ENCODE data around the gene FBLN2. TPM values are rescaled to one million over a fixed set of nuclear protein-coding genes. Genes with fewer than 3 reads are reported as not detected.

The FBLN2 gene
- total RNA-seq, 4 donors from 2014 or later: 75.7 to 159 (median 89.8) TPM

DNA sequence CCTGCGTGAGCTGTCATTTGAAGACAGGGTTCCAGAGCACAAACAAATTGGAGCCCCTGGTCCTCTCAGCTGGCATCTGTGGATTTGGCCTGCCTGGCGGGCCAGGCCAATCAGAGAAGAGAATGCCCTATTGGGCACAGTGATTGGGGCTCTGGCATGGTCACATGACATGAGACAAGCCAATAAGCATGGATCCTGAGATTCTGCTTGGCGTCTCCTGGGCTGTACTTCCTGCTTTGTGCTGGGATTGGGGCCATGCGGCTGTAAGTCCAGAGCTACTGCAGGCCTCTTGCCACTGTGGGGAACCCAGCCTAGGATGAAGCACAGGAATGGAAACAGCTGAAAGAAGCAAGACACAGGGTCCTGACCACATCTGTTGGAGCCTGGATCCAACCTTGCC, 121.4 kb downstream of the FBLN2 start:
- no peaks in the 10 kb centered on the region for H3K36me3 ChIP-seq
- H3K27ac ChIP-seq: no peak overlapping the region
- H3K4me3 ChIP-seq (replicated peaks in 1 of 3): no peak overlapping the region
- TF ChIP-seq CTCF (IDR thresholded peaks at IDR 0.05): no peak
- no peak for TF ChIP-seq POLR2A (IDR thresholded peaks at IDR 0.05)
- 88 to 94% methylated on average over 4 of the region's 4 CpGs for WGBS, 2 donors
- DNase-seq: no peak
- no peaks in the 10 kb centered on the region for H3K27me3 ChIP-seq
- intact Hi-C loops (cut with DNase I): no loop called here
- no peaks in the 10 kb centered on the region for H3K4me1 ChIP-seq
- no peaks in the 10 kb centered on the region for H3K9me3 ChIP-seq

GRCh38 chr3:13671482-13672233, 122.7 kb downstream of the FBLN2 start:
- Histone ChIP-seq H3K27me3 (no peaks in the 10 kb centered on the region), H3K9me3 (no peaks in the 10 kb centered on the region), H3K27ac (no peak overlapping the region), H3K4me3 (replicated peaks in 1 of 3) (no peak overlapping the region), H3K36me3 (no peaks in the 10 kb centered on the region), H3K4me1 (no peaks in the 10 kb centered on the region)
- no peak for DNase-seq
- intact Hi-C loops (cut with DNase I): no loop called here
- no peak for TF ChIP-seq POLR2A (IDR thresholded peaks at IDR 0.05)
- no peak for TF ChIP-seq CTCF (IDR thresholded peaks at IDR 0.05)
- WGBS, 2 donors: 68 to 73% methylated on average over 10 of the region's 10 CpGs

- H3K36me3 ChIP-seq: no peaks in the 10 kb centered on the region
- WGBS, 2 donors: 87 to 88% methylated on average over 6 of the region's 6 CpGs
- H3K4me1 ChIP-seq: no peaks in the 10 kb centered on the region
- H3K9me3 ChIP-seq: no peaks in the 10 kb centered on the region
- no peak overlapping the region for H3K4me3 ChIP-seq (replicated peaks in 1 of 3)
- DNase-seq: no peak
- intact Hi-C loops (cut with DNase I): no loop called here
- H3K27ac ChIP-seq: no peak overlapping the region
- no peak for TF ChIP-seq CTCF (IDR thresholded peaks at IDR 0.05)
- no peak for TF ChIP-seq POLR2A (IDR thresholded peaks at IDR 0.05)
- no peaks in the 10 kb centered on the region for H3K27me3 ChIP-seq
These were observed 124.3 kb downstream of the FBLN2 start for GRCh38 chr3:13673207-13673606.

- DNase-seq: no peak
- intact Hi-C loops (cut with DNase I): no loop called here
- Histone ChIP-seq H3K4me1 (no peaks in the 10 kb centered on the region), H3K9me3 (no peaks in the 10 kb centered on the region), H3K36me3 (no peaks in the 10 kb centered on the region), H3K4me3 (replicated peaks in 1 of 3) (no peak overlapping the region), H3K27ac (no peak overlapping the region), H3K27me3 (no peaks in the 10 kb centered on the region)
- TF ChIP-seq POLR2A (IDR thresholded peaks at IDR 0.05) (no peak), CTCF (IDR thresholded peaks at IDR 0.05) (no peak)
- WGBS, 2 donors: 63 to 70% methylated on average over 10 of the region's 10 CpGs
These were observed 125.7 kb downstream of the FBLN2 start for GRCh38 chr3:13674538-13675185.

DNA sequence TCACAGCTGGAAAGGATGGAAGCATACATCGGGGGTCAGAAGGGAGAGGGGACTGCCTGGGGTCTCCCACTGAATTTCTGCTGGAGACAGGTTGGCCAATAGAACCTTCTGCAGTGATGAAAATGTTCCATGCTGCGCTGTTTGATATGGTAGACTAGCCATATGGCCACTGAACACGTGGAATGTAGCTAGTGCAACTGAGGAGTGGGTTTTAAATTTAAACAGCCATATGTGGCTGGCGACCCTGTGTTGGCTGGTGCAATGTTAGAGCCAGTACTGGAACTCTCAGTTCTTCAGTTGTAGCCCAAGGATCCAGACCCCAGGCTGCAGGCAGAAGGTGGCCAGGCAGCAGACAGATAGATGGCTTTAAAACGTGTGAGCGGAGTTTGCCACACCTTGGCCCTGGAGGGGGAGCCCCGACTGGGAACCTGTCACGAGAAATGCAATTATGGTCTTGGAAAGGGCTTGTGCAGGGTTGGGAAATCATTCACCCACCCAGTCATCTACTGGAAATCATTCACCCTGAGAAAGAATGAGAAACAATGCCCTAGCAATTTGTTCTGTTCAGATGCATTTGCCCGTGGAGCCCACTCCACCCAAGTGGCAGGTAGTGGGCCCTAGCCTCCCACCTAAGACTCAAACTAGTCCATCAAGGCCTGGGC, 127.6 kb downstream of the FBLN2 start:
- H3K36me3 ChIP-seq: no peaks in the 10 kb centered on the region
- H3K4me1 ChIP-seq: no peaks in the 10 kb centered on the region
- 65 to 70% methylated on average over 8 to 9 of the region's 9 CpGs for WGBS, 2 donors
- intact Hi-C loops (cut with DNase I): no loop called here
- no peaks in the 10 kb centered on the region for H3K27me3 ChIP-seq
- TF ChIP-seq POLR2A (IDR thresholded peaks at IDR 0.05): no peak
- no peak for TF ChIP-seq CTCF (IDR thresholded peaks at IDR 0.05)
- no peak for DNase-seq
- no peak overlapping the region for H3K27ac ChIP-seq
- H3K4me3 ChIP-seq (replicated peaks in 1 of 3): no peak overlapping the region
- no peaks in the 10 kb centered on the region for H3K9me3 ChIP-seq
